Measurements from ENCODE around the gene COL4A1.

Gene COL4A1

DNA sequence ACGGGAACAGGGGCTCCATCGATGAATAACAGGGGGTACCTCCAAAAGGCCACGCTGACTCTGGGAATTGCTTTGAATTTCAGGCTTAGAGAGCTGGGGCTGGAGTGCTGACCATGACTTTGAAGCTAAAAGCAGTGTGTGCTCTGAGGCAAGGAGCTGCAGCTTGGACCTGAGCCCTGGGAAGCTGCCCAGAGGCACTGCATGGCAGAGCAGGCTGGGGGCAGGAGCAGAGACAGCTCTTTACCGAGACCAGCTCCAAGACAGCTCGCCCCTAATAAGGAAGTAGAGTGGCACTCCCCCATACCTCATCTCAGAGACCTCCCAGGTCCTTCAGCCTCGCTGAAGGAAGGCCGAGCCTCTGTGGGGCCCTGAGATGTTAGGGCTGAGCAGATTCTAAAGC is 200.2 kb downstream of the COL4A1 start:
- H3K9me3 ChIP-seq (replicated peaks in 1 of 2; ENCODE audit: control insufficient read depth in 2 of 2, insufficient read depth in 1 of 2, low read depth in 1 of 2, low read length in 2 of 2), result peaks cover 2 to 3% of the 10 kb centered on the region in 2 donors
- DNase-seq (ENCODE audit: low spot score), result no peak
- H2AK5ac ChIP-seq (ENCODE audit: low read depth, low read length), result no peak overlapping the region
- no peak overlapping the region for H3K9ac ChIP-seq (ENCODE audit: low read depth, low read length, poor library complexity)
- H4K8ac ChIP-seq (ENCODE audit: low read depth, low read length), result no peak overlapping the region
- no peak overlapping the region for H3K27ac ChIP-seq (replicated peaks; ENCODE audit: low read length)
- WGBS, 2 donors (ENCODE audit: extremely low coverage in 2 of 2, insufficient read length in 2 of 2, insufficient replicate concordance in 1 of 2), result no CpG with 5 or more reads among the region's 7 CpGs
- no peak overlapping the region for H2AFZ ChIP-seq (ENCODE audit: low read length)
- peaks cover 0 to 3% of the 10 kb centered on the region in 2 donors for H3K36me3 ChIP-seq (replicated peaks in 1 of 2; ENCODE audit: control insufficient read depth in 2 of 2, insufficient read depth in 2 of 2, low read length in 2 of 2)
- peak overlapping the region; percentile 39 for H3K18ac ChIP-seq (ENCODE audit: low read length)
- H3K23ac ChIP-seq (ENCODE audit: low read depth, low read length, poor library complexity), result no peak overlapping the region
- H3K79me1 ChIP-seq (ENCODE audit: low read depth, low read length), result no peaks in the 10 kb centered on the region
- no peak overlapping the region for H2BK5ac ChIP-seq (ENCODE audit: low read length)
- H3K4me1 ChIP-seq (ENCODE audit: control insufficient read depth in 2 of 2, insufficient read depth in 1 of 2, low read depth in 1 of 2, low read length in 2 of 2), result peaks cover 0 to 4% of the 10 kb centered on the region in 2 donors
- H3K4ac ChIP-seq (ENCODE audit: low read length), result peak overlapping the region; percentile 14
- H2BK15ac ChIP-seq (ENCODE audit: low read length), result peak overlapping the region; percentile 59
- peaks cover 0 to 4% (median 0%) of the 10 kb centered on the region in 3 experiments for H3K27me3 ChIP-seq (ENCODE audit: control insufficient read depth in 3 of 3, insufficient read depth in 3 of 3, low read depth in 1 of 3, low read length in 3 of 3)
- H4K91ac ChIP-seq (ENCODE audit: low read depth, low read length, poor library complexity), result peak overlapping the region; percentile 16
- H3K4me2 ChIP-seq (ENCODE audit: insufficient read depth, low read length, poor library complexity, severe bottlenecking), result no peak overlapping the region
- no peak overlapping the region for H2BK120ac ChIP-seq (ENCODE audit: low read depth, low read length)
- no peak overlapping the region for H3K4me3 ChIP-seq (ENCODE audit: low read length in 2 of 2)
- H3K14ac ChIP-seq (ENCODE audit: low read length), result no peak overlapping the region
- no peak overlapping the region for H2BK12ac ChIP-seq (ENCODE audit: low read length)

DNA sequence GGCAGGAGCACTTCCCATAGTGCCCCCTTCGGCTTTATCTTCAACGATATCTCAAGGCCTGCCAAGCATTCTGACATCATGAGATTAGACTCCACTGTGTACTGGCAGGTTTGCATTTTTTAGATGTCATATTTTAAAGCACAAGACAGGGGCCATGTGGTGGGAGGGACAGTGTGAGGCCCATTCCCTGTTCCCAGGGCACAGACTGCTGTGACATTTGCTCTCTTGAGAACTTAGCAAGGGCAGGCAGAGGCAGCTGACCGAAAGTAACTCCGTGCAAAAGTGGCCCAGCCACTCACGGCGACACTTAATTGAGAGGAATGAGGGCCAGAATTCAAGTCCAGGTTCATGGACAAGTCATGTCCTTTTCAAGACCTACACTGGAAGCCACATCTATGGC is 201.8 kb downstream of the COL4A1 start:
- Histone ChIP-seq H3K4me2 (ENCODE audit: insufficient read depth, low read length, poor library complexity, severe bottlenecking) (no peak overlapping the region), H3K9ac (ENCODE audit: low read depth, low read length, poor library complexity) (no peak overlapping the region), H3K27ac (replicated peaks; ENCODE audit: low read length) (no peak overlapping the region), H3K4me3 (ENCODE audit: low read length in 2 of 2) (no peak overlapping the region), H2BK15ac (ENCODE audit: low read length) (no peak overlapping the region), H4K91ac (ENCODE audit: low read depth, low read length, poor library complexity) (no peak overlapping the region), H2BK120ac (ENCODE audit: low read depth, low read length) (no peak overlapping the region), H3K36me3 (replicated peaks in 1 of 2; ENCODE audit: control insufficient read depth in 2 of 2, insufficient read depth in 2 of 2, low read length in 2 of 2) (peaks cover 0 to 3% of the 10 kb centered on the region in 2 donors), H2BK12ac (ENCODE audit: low read length) (no peak overlapping the region), H3K18ac (ENCODE audit: low read length) (no peak overlapping the region), H3K79me1 (ENCODE audit: low read depth, low read length) (no peaks in the 10 kb centered on the region), H2BK5ac (ENCODE audit: low read length) (no peak overlapping the region), H2AFZ (ENCODE audit: low read length) (no peak overlapping the region), H3K23ac (ENCODE audit: low read depth, low read length, poor library complexity) (no peak overlapping the region), H3K14ac (ENCODE audit: low read length) (no peak overlapping the region), H3K4me1 (ENCODE audit: control insufficient read depth in 2 of 2, insufficient read depth in 1 of 2, low read depth in 1 of 2, low read length in 2 of 2) (peaks cover 0 to 4% of the 10 kb centered on the region in 2 donors), H3K27me3 (ENCODE audit: control insufficient read depth in 3 of 3, insufficient read depth in 3 of 3, low read depth in 1 of 3, low read length in 3 of 3) (peaks cover 0 to 4% (median 0%) of the 10 kb centered on the region in 3 experiments), H2AK5ac (ENCODE audit: low read depth, low read length) (no peak overlapping the region), H3K9me3 (replicated peaks in 1 of 2; ENCODE audit: control insufficient read depth in 2 of 2, insufficient read depth in 1 of 2, low read depth in 1 of 2, low read length in 2 of 2) (peaks cover 3 to 7% of the 10 kb centered on the region in 2 donors), H3K4ac (ENCODE audit: low read length) (no peak overlapping the region), H4K8ac (ENCODE audit: low read depth, low read length) (no peak overlapping the region)
- DNase-seq (ENCODE audit: low spot score), result no peak
- no CpG with 5 or more reads among the region's 6 CpGs for WGBS, 2 donors (ENCODE audit: extremely low coverage in 2 of 2, insufficient read length in 2 of 2, insufficient replicate concordance in 1 of 2)

DNA sequence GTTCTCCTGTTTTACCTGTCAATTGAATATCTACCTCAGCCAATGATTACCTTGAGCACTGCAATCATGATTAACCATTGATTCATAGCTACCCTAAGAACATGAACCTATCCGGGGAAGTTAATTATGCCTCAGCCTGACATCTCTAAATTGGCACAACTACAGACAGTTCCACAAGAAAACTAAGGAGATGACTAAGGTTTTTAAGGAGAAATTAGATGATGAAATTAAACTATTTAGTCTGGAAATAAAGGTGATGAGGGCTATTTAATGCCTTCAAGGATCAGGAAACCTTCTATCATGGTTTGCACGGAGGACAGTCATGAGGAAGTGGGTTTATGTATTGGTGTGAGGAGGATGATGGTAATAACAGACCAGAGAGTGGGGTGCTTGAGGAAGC is 203.4 kb downstream of the COL4A1 start:
- no peak overlapping the region for H3K9ac ChIP-seq (ENCODE audit: low read depth, low read length, poor library complexity)
- H3K14ac ChIP-seq (ENCODE audit: low read length), result no peak overlapping the region
- H3K18ac ChIP-seq (ENCODE audit: low read length), result no peak overlapping the region
- DNase-seq (ENCODE audit: low spot score), result no peak
- peaks cover 3 to 7% of the 10 kb centered on the region in 2 donors for H3K9me3 ChIP-seq (replicated peaks in 1 of 2; ENCODE audit: control insufficient read depth in 2 of 2, insufficient read depth in 1 of 2, low read depth in 1 of 2, low read length in 2 of 2)
- H3K27ac ChIP-seq (replicated peaks; ENCODE audit: low read length), result no peak overlapping the region
- no peak overlapping the region for H3K4ac ChIP-seq (ENCODE audit: low read length)
- H3K27me3 ChIP-seq (ENCODE audit: control insufficient read depth in 3 of 3, insufficient read depth in 3 of 3, low read depth in 1 of 3, low read length in 3 of 3), result peaks cover 0 to 4% (median 0%) of the 10 kb centered on the region in 3 experiments
- H4K8ac ChIP-seq (ENCODE audit: low read depth, low read length), result no peak overlapping the region
- H2BK15ac ChIP-seq (ENCODE audit: low read length), result no peak overlapping the region
- peaks cover 0 to 2% of the 10 kb centered on the region in 2 donors for H3K4me1 ChIP-seq (ENCODE audit: control insufficient read depth in 2 of 2, insufficient read depth in 1 of 2, low read depth in 1 of 2, low read length in 2 of 2)
- no peak overlapping the region for H4K91ac ChIP-seq (ENCODE audit: low read depth, low read length, poor library complexity)
- H2AFZ ChIP-seq (ENCODE audit: low read length), result no peak overlapping the region
- H2BK12ac ChIP-seq (ENCODE audit: low read length), result no peak overlapping the region
- H2AK5ac ChIP-seq (ENCODE audit: low read depth, low read length), result no peak overlapping the region
- H3K23ac ChIP-seq (ENCODE audit: low read depth, low read length, poor library complexity), result no peak overlapping the region
- H2BK120ac ChIP-seq (ENCODE audit: low read depth, low read length), result no peak overlapping the region
- WGBS, 2 donors (ENCODE audit: extremely low coverage in 2 of 2, insufficient read length in 2 of 2, insufficient replicate concordance in 1 of 2), result no CpG with 5 or more reads among the region's 2 CpGs
- H3K79me1 ChIP-seq (ENCODE audit: low read depth, low read length), result no peaks in the 10 kb centered on the region
- no peak overlapping the region for H3K4me2 ChIP-seq (ENCODE audit: insufficient read depth, low read length, poor library complexity, severe bottlenecking)
- no peak overlapping the region for H3K4me3 ChIP-seq (ENCODE audit: low read length in 2 of 2)
- peaks cover 0 to 3% of the 10 kb centered on the region in 2 donors for H3K36me3 ChIP-seq (replicated peaks in 1 of 2; ENCODE audit: control insufficient read depth in 2 of 2, insufficient read depth in 2 of 2, low read length in 2 of 2)
- no peak overlapping the region for H2BK5ac ChIP-seq (ENCODE audit: low read length)

DNA sequence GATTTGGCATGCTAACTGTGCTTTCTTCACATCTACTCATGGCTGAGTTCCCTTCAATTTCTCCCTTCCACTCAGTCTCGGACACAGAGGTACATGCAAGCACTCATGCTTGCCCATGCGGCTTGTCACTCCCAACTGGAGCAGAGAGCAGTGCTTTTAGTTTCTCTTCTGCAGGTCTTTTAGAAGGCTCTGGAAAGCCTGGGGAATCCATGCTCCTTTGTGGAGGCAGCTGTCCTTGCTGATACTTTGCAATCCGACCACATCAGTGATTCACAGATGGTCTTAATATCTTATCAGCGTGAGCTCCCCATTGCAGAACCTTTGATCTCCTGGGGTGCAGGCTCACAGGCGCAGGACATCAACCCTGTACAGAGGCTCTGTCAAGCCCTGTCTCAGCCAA is 203.9 kb downstream of the COL4A1 start:
- Histone ChIP-seq H2AK5ac (ENCODE audit: low read depth, low read length) (no peak overlapping the region), H3K14ac (ENCODE audit: low read length) (no peak overlapping the region), H3K36me3 (replicated peaks in 1 of 2; ENCODE audit: control insufficient read depth in 2 of 2, insufficient read depth in 2 of 2, low read length in 2 of 2) (no peaks in the 10 kb centered on the region), H3K4me3 (ENCODE audit: low read length in 2 of 2) (no peak overlapping the region), H3K4ac (ENCODE audit: low read length) (no peak overlapping the region), H3K9ac (ENCODE audit: low read depth, low read length, poor library complexity) (no peak overlapping the region), H4K8ac (ENCODE audit: low read depth, low read length) (no peak overlapping the region), H2BK12ac (ENCODE audit: low read length) (no peak overlapping the region), H2BK120ac (ENCODE audit: low read depth, low read length) (no peak overlapping the region), H3K18ac (ENCODE audit: low read length) (no peak overlapping the region), H2AFZ (ENCODE audit: low read length) (no peak overlapping the region), H3K23ac (ENCODE audit: low read depth, low read length, poor library complexity) (no peak overlapping the region), H3K27me3 (ENCODE audit: control insufficient read depth in 3 of 3, insufficient read depth in 3 of 3, low read depth in 1 of 3, low read length in 3 of 3) (peaks cover 0 to 4% (median 0%) of the 10 kb centered on the region in 3 experiments), H3K9me3 (replicated peaks in 1 of 2; ENCODE audit: control insufficient read depth in 2 of 2, insufficient read depth in 1 of 2, low read depth in 1 of 2, low read length in 2 of 2) (peaks cover 3 to 7% of the 10 kb centered on the region in 2 donors), H3K79me1 (ENCODE audit: low read depth, low read length) (no peaks in the 10 kb centered on the region), H3K27ac (replicated peaks; ENCODE audit: low read length) (no peak overlapping the region), H3K4me1 (ENCODE audit: control insufficient read depth in 2 of 2, insufficient read depth in 1 of 2, low read depth in 1 of 2, low read length in 2 of 2) (no peaks in the 10 kb centered on the region), H2BK5ac (ENCODE audit: low read length) (no peak overlapping the region), H4K91ac (ENCODE audit: low read depth, low read length, poor library complexity) (no peak overlapping the region), H2BK15ac (ENCODE audit: low read length) (no peak overlapping the region), H3K4me2 (ENCODE audit: insufficient read depth, low read length, poor library complexity, severe bottlenecking) (no peak overlapping the region)
- WGBS, 2 donors (ENCODE audit: extremely low coverage in 2 of 2, insufficient read length in 2 of 2, insufficient replicate concordance in 1 of 2), result no CpG with 5 or more reads among the region's 5 CpGs
- no peak for DNase-seq (ENCODE audit: low spot score)

Measured in neuronal stem cell (in vitro differentiated cells).